Panc1 (cell line): Measurements from ENCODE around the gene GAL3ST2. TPM values are rescaled to one million over a fixed set of nuclear protein-coding genes. Genes with fewer than 3 reads are reported as not detected.
A peak's percentile ranks its signal among the peaks of the same experiment; 100 is the strongest.

Experiments used
- ATAC-seq: fragments of 200-7000 bp; cut with Tn5 transposase; 2 replicates; pipeline ENCODE4 v1.9.1; 2020; ENCODE audit warnings: mild to moderate bottlenecking, moderate library complexity
- BruUV-seq: library from RNA; stranded (reverse); fragments of 400-500 nt; replicated peaks from 2 replicates; lab custom pipeline; 2021; lab: Mats Ljungman, UMichigan
- CTCF ChIA-PET: fragments of 300-600 bp; sonication (Branson Sonifier 250); formaldehyde crosslinking; loops from one replicate; lab custom pipeline; 2022; ENCODE audit warnings: antibody characterized with exemption; lab: Charles Lee
- POLR2A ChIA-PET: fragments of 300-600 bp; sonication (Branson Sonifier 250); formaldehyde crosslinking; loops from one replicate; lab custom pipeline; 2022; ENCODE audit warnings: antibody characterized with exemption; lab: Charles Lee
- DNase-seq: peaks from one replicate; pipeline ENCODE4 v3.0.0-alpha.2; 2010; ENCODE audit warnings: low read depth, low spot score
- H3K27ac ChIP-seq: 2 replicates; pipeline ENCODE4 v1.5.1; 2011; ENCODE audit warnings: mild to moderate bottlenecking, low read length, inconsistent platforms
- H3K27me3 ChIP-seq: fragments of 200-500 bp; sonication (Bioruptor generic); 2 replicates; pipeline ENCODE4 v1.6.0; 2014; ENCODE audit warnings: low read length, inconsistent platforms; ENCODE audit not compliant: control insufficient read depth, insufficient read depth
- H3K36me3 ChIP-seq: fragments of 200-500 bp; sonication (Bioruptor generic); 2 replicates; pipeline ENCODE4 v1.5.1; 2014; ENCODE audit warnings: inconsistent platforms, mild to moderate bottlenecking, low read length, moderate library complexity; ENCODE audit not compliant: control insufficient read depth, insufficient read depth
- H3K4me1 ChIP-seq: 2 replicates; pipeline ENCODE4 v1.5.1; 2011; ENCODE audit warnings: inconsistent platforms, mild to moderate bottlenecking, low read length, moderate library complexity; ENCODE audit not compliant: control insufficient read depth, insufficient read depth
- H3K4me3 ChIP-seq, 2 experiments: 2 replicates each; pipeline ENCODE4 v1.5.1; 2011 to 2012; ENCODE audit warnings: low read depth in 2 of 2, low read length in 2 of 2, mild to moderate bottlenecking in 2 of 2, inconsistent platforms in 1 of 2, moderate library complexity in 1 of 2
- H3K9me3 ChIP-seq: fragments of 200-500 bp; sonication (Bioruptor generic); 2 replicates; pipeline ENCODE4 v1.5.1; 2014; ENCODE audit warnings: low read depth, mild to moderate bottlenecking, inconsistent platforms, low read length, moderate library complexity; ENCODE audit not compliant: control insufficient read depth, insufficient read depth
- CTCF ChIP-seq: fragments of 450-650 bp; IDR thresholded peaks from 2 replicates; pipeline ENCODE4 v1.5.1; 2017; ENCODE audit warnings: mild to moderate bottlenecking
- POLR2AphosphoS5 ChIP-seq: IDR thresholded peaks from 2 replicates; pipeline ENCODE4 v1.6.1; 2012; ENCODE audit warnings: mild to moderate bottlenecking, low read depth, low read length, moderate library complexity
- REST ChIP-seq, 2 experiments: IDR thresholded peaks; 2 replicates each; pipeline ENCODE4 v1.6.1; 2011 to 2012; ENCODE audit warnings: low read depth in 2 of 2, control low read depth in 1 of 2, low read length in 1 of 2, mild to moderate bottlenecking in 1 of 2, moderate library complexity in 1 of 2; ENCODE audit not compliant: insufficient read depth in 1 of 2
- SIN3A ChIP-seq: IDR thresholded peaks from 2 replicates; pipeline ENCODE4 v1.6.1; 2012; ENCODE audit warnings: low read depth, mild to moderate bottlenecking, low read length, moderate library complexity, borderline replicate concordance; ENCODE audit not compliant: insufficient read depth
- TCF7L2 ChIP-seq: IDR thresholded peaks from 2 replicates; pipeline ENCODE4 v1.6.1; 2011; ENCODE audit warnings: mild to moderate bottlenecking, low read depth, low read length, inconsistent platforms
- in situ Hi-C: cut with HindIII; loops from 2 replicates; pipeline ENCODE4 v1.10.0; 2016; ENCODE audit warnings: low sequenced_read_pairs, low pct_unique_long_range_greater_than_20kb
- intact Hi-C: fragments of 100-400 bp; cut with micrococcal nuclease; formaldehyde crosslinking; loops from one replicate; pipeline ENCODE4 v1.10.0; 2022; ENCODE audit not compliant: unreplicated experiment
- total RNA-seq: library from RNA; stranded (reverse); gene quantifications from one replicate; pipeline ENCODE4 v1.2.1, GENCODE V29; 2021; ENCODE audit not compliant: unreplicated experiment

Gene GAL3ST2
- total RNA-seq, 1 experiment from 2014 or later, result 1.6 TPM

- Histone ChIP-seq H3K27me3 (no peaks in the 10 kb centered on the region), H3K9me3 (no peaks in the 10 kb centered on the region), H3K4me1 (peaks cover 5% of the 10 kb centered on the region; the same call in 1 of the 2 replicates), H3K4me3 (no peak overlapping the region), H3K36me3 (no peaks in the 10 kb centered on the region), H3K27ac (no peak overlapping the region)
- ATAC-seq (peak; percentile 29; the same call in 1 of the 2 replicates), DNase-seq (no peak)
- in situ Hi-C loops (no loop called here), intact Hi-C loops (no loop called here)
- ChIA-PET POLR2A (no interaction called here), CTCF (no interaction called here)
- no peak for TF ChIP-seq REST (IDR thresholded peaks at IDR 0.05; ENCODE audit: insufficient read depth in 1 of 2, low read depth in 2 of 2, low read length in 1 of 2)
- no peak for TF ChIP-seq TCF7L2
- no peak for TF ChIP-seq POLR2AphosphoS5
- TF ChIP-seq SIN3A, result no peak
- TF ChIP-seq CTCF, result no peak
- no TSS peak for BruUV-seq
Observed at GRCh38 chr2:241842620-241843211, 66.1 kb downstream of the GAL3ST2 start.

- BruUV-seq, result no TSS peak
- H3K27ac ChIP-seq, result no peak overlapping the region
- no peak overlapping the region; a peak in 1 of 4 replicates for H3K4me3 ChIP-seq
- TF ChIP-seq TCF7L2 (no peak), POLR2AphosphoS5 (no peak), SIN3A (no peak), CTCF (no peak), REST (IDR thresholded peaks at IDR 0.05; ENCODE audit: insufficient read depth in 1 of 2, low read depth in 2 of 2, low read length in 1 of 2) (no peak)
- ChIA-PET CTCF (no interaction called here), POLR2A (interaction anchor here (0.8 kb wide), 1 partner anchor 39 kb away, joined by 5 read pairs; no protein-coding TSS in a partner anchor)
- peak; percentile 64 for ATAC-seq
- intact Hi-C loops (no loop called here), in situ Hi-C loops (no loop called here)
- H3K36me3 ChIP-seq, result no peaks in the 10 kb centered on the region
- H3K9me3 ChIP-seq, result no peaks in the 10 kb centered on the region
- H3K4me1 ChIP-seq, result peaks cover 5% of the 10 kb centered on the region; the same call in 1 of the 2 replicates
- DNase-seq, result no peak
- no peaks in the 10 kb centered on the region for H3K27me3 ChIP-seq
Observed at GRCh38 chr2:241843321-241844065, 66.9 kb downstream of the GAL3ST2 start.
